Osteoblast (primary cell): ENCODE results near the gene PTPRE. TPM values are rescaled to one million over a fixed set of nuclear protein-coding genes. Genes with fewer than 3 reads are reported as not detected.
A peak's percentile ranks its signal among the peaks of the same experiment; 100 is the strongest.

Experiments used
- DNase-seq: peaks from one replicate; pipeline ENCODE4 v3.0.0; 2011; ENCODE audit warnings: low spot score, mixed read lengths; ENCODE audit not compliant: insufficient read length; ENCODE audit errors: missing footprints
- H2AFZ ChIP-seq: 2 replicates; pipeline ENCODE4 v1.6.0; 2011; ENCODE audit warnings: mild to moderate bottlenecking, low read length
- H3K27ac ChIP-seq: 2 replicates; pipeline ENCODE4 v1.5.1; 2011; ENCODE audit warnings: mild to moderate bottlenecking, low read depth, low read length, moderate library complexity
- H3K27me3 ChIP-seq: 2 replicates; pipeline ENCODE4 v1.6.0; 2012; ENCODE audit warnings: mild to moderate bottlenecking, control low read depth, inconsistent platforms, low read length, moderate library complexity; ENCODE audit not compliant: insufficient read depth
- H3K36me3 ChIP-seq: 2 replicates; pipeline ENCODE4 v1.5.1; 2011; ENCODE audit warnings: mild to moderate bottlenecking, low read length, control low read depth, moderate library complexity; ENCODE audit not compliant: insufficient read depth
- H3K4me1 ChIP-seq: 2 replicates; pipeline ENCODE4 v1.5.1; 2011; ENCODE audit warnings: mild to moderate bottlenecking, low read length, control low read depth, moderate library complexity; ENCODE audit not compliant: insufficient read depth
- H3K4me2 ChIP-seq: 2 replicates; pipeline ENCODE4 v1.6.0; 2011; ENCODE audit warnings: mild to moderate bottlenecking, low read length; ENCODE audit not compliant: insufficient read depth
- H3K4me3 ChIP-seq: fragments of 200-600 bp; sonication (generic); 3 replicates; pipeline ENCODE4 v1.5.1; 2012; ENCODE audit warnings: mild to moderate bottlenecking, low read length, inconsistent platforms; ENCODE audit not compliant: insufficient read depth
- H3K79me2 ChIP-seq: 2 replicates; pipeline ENCODE4 v1.6.0; 2012; ENCODE audit warnings: mild to moderate bottlenecking, low read length, control low read depth, inconsistent platforms; ENCODE audit not compliant: insufficient read depth
- H3K9me3 ChIP-seq: 2 replicates; pipeline ENCODE4 v1.5.1; 2011; ENCODE audit warnings: low read depth, low read length, control low read depth
- H4K20me1 ChIP-seq: 2 replicates; pipeline ENCODE4 v1.6.0; 2012; ENCODE audit warnings: mild to moderate bottlenecking, low read length, control low read depth; ENCODE audit not compliant: insufficient read depth
- CTCF ChIP-seq: IDR thresholded peaks from 2 replicates; pipeline ENCODE4 v1.5.1; 2011; ENCODE audit warnings: mild to moderate bottlenecking, low read depth, low read length, moderate library complexity; ENCODE audit errors: extremely low read depth
- total RNA-seq: library from RNA; depleted of rRNA; stranded (reverse); fragments of >200 nt; gene quantifications from 2 replicates; pipeline ENCODE4 v1.2.3, GENCODE V29; 2012

PTPRE gene
- total RNA-seq, 1 donor, result 9.0 TPM

GRCh38 chr10:128061306-128062300 lies 154.7 kb downstream of the PTPRE start:
- Histone ChIP-seq H3K27me3 (no peaks in the 10 kb centered on the region), H2AFZ (no peak overlapping the region), H3K4me3 (no peak overlapping the region), H3K4me1 (peaks cover 19% of the 10 kb centered on the region), H4K20me1 (no peaks in the 10 kb centered on the region), H3K36me3 (peaks cover 11% of the 10 kb centered on the region), H3K27ac (no peak overlapping the region), H3K79me2 (no peaks in the 10 kb centered on the region), H3K4me2 (no peak overlapping the region), H3K9me3 (no peaks in the 10 kb centered on the region)
- DNase-seq, result peak; percentile 4
- TF ChIP-seq CTCF, result no peak

- no peak for TF ChIP-seq CTCF
- Histone ChIP-seq H3K9me3 (no peaks in the 10 kb centered on the region), H3K4me1 (peaks cover 19% of the 10 kb centered on the region), H3K36me3 (peaks cover 16% of the 10 kb centered on the region), H3K27me3 (no peaks in the 10 kb centered on the region), H3K79me2 (no peaks in the 10 kb centered on the region), H2AFZ (no peak overlapping the region), H3K4me2 (no peak overlapping the region), H3K4me3 (no peak overlapping the region), H4K20me1 (no peaks in the 10 kb centered on the region), H3K27ac (no peak overlapping the region)
- DNase-seq, result no peak
Observed at GRCh38 chr10:128062331-128062880, 155.5 kb downstream of the PTPRE start.

- Histone ChIP-seq H2AFZ (no peak overlapping the region), H3K4me3 (no peak overlapping the region), H3K27me3 (no peaks in the 10 kb centered on the region), H3K79me2 (no peaks in the 10 kb centered on the region), H3K36me3 (peaks cover 16% of the 10 kb centered on the region), H3K4me1 (peaks cover 19% of the 10 kb centered on the region), H3K9me3 (no peaks in the 10 kb centered on the region), H4K20me1 (no peaks in the 10 kb centered on the region), H3K4me2 (no peak overlapping the region), H3K27ac (no peak overlapping the region)
- TF ChIP-seq CTCF, result no peak
- DNase-seq, result peak; percentile 10
Observed at GRCh38 chr10:128062881-128063563, 156.1 kb downstream of the PTPRE start.
